Activated gamma-delta T cell (primary cell): ENCODE results near the gene HPDL.

Source experiments
- DNase-seq: peaks from one replicate; lab custom pipeline; 2025; lab: John Stamatoyannopoulos, UW

HPDL gene

DNA sequence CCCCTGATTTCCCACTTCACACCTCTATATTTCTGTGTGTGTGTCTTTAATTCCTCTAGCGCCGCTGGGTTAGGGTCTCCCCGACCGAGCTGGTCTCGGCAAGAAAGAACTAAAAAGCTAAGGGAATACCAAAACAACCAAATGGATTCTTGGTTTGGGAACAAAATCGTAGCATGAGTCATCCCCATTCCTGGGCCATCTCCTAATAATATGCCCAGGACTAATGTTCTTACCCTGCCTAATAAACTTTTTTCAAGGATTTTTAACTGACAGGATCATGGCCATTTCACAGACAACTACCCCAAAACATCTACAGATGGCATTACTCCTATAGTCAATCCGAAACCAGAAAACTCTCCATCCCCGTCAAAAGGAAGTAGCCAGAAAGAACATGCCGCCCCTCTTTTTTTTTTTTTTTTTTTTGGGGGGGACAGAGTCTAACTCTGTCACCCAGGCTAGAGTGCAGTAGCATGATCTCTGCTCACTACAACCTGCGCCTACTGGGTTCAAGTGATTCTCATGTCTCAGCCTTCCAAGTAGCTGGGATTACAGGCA is 4.1 kb upstream of the HPDL start:
- DNase-seq: no peak

DNA sequence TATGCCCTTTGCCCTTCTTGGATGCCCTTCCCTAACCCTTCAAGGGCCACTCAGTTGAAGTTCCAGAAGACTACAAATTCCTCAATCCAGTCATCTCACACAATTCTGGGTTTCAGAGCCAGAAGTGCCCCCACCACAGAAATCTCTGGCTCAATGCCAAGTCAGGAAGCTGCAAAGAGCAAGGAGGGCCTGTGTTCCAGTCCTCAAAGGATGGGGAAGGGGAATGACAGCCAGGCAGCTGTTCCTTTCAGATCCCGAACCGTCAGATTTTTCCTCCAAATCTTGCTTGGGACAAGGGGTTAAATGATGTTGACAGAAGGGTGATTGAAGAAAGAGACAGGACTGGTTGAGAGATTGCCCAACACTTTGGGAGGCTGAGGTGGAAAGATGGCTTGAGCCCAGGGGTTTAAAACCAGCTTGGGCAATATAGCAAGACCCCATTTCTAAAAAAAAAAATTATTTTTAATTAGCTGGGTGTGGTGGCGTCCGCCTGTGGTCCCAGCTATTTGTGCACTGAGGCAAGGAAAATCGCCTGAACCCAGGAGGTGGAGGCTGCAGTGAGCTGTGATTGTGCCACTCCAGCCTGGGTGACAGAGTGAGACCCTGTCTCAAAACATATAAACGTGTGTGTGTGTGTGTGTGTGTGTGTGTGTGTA is 716 bp upstream of the HPDL start:
- DNase-seq: no peak

DNA sequence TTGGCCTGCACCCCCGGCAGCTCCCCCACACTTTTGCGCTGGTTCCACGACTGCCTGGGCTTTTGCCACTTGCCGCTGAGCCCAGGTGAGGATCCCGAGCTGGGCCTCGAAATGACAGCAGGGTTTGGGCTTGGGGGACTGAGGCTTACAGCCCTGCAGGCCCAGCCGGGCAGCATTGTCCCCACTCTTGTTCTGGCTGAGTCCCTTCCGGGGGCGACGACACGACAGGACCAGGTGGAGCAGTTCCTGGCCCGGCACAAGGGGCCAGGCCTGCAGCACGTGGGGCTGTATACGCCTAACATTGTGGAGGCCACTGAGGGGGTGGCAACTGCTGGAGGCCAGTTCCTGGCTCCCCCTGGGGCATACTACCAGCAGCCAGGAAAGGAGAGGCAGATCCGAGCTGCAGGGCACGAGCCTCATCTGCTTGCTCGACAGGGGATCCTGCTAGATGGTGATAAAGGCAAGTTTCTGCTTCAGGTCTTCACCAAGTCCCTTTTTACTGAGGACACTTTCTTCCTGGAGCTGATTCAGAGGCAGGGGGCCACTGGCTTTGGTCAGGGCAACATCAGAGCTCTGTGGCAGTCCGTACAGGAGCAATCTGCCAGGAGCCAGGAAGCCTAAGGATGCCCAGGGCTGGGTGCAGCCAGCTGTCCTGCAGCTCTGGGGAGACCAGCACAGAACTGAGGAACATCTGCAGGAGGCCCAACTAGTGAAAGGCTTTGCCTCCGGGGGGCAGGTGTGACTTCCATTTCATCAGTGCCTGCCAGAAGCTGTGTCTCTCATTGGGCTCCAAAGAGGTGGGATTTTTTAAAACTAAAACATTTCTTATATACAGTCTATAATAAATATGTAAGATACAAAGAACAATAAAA is 1.2 kb downstream of the HPDL start:
- DNase-seq: no peak

DNA sequence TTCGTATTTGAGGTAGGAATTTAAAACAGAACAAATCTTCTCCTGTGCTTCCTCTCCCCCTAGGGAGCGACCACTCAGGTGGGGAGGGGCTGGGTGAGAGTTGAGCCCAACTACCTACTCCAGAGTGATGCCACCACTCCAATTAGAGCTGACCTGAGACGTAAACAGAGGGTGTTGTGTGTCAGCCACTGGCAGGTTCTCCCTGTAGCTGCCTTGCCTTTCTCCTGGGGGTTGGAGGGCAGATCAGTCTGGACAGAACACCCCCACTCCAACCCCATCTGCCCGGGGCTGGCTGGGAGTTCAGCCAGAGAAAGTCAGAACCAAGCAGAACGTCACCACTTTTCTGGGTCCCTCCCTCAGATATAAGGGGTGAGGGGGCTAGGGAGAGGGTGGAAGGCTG is 2.0 kb downstream of the HPDL start:
- no peak for DNase-seq

DNA sequence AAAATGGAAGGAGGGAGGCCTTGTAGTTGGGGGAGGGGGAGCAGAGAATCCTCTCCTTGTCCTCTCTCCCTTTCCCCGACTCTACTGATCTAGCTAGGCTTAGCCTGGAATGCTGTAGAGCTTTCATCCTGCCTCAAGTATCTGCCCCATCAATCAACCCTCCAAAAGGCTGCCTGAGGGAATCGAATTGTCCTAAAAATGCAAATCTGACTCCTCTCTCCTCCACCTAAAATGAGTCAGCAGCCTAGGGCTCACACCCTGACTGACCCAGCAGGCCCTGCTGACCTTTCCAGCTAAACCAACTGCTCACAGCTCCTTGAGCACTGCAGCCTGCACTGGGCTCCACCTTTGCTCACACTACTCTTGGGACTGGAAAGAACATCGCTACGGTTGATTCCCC is 2.8 kb downstream of the HPDL start:
- no peak for DNase-seq

DNA sequence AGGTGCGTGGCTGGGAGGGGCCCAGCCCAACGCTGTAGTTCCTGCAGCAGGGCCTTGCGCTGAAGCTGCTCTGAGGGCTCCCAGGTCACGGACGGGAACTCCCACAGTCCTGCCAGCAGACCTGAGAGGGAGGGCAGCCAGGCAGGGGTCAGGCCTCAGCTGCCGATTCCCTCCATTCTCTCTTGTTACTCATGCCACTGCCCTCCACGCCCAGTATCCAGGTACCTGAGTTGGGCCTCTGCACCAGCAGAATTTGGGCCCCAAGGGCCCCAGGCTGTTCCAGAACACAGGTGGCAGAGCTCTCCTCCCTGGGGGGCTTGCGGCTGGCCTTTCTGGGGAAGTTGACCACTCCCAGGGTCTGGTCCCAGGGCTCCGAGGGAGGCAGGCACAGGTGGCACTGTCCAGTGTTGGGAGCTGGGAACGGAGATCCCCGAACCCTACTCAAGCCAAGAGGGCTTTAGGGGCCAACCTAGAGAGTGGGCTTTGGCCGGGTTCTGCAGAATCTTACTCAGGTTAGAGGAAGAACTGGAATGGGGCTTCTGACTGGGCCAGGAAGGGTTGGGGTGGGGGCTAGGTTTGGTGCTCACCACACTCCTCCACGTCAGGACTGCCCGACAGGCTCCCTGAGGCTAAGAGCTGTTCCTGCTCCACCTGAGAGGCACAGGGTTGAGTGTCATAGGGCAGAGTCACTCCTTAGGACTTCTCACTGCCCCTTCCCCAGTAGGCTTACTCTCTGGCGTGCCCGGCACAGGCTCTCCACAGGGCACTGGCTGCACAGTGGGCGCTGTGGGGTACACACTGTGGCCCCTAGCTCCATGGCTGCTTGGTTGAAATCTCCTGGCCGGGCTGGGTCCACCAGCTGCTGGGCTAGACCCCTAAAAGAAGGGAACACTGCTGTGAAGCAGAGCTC is 5.0 kb downstream of the HPDL start:
- no peak for DNase-seq

DNA sequence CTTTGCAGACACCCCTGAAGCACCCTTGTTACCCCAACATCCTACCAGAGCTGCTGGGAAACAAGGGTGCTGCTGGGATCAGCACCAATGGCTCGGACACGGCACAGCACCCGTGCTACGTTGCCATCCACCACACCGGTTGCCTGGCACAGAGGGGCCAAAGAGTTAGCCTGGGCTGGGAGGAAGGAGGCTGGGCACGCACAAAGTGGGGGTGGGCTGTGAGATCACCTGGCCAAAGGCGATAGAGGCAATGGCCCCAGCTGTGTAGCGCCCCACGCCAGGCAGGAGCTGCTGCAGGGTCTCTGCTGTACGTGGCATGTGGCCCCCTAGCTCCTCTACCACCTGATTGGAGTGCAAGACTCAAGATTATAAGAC is 5.6 kb downstream of the HPDL start:
- DNase-seq: no peak

DNA sequence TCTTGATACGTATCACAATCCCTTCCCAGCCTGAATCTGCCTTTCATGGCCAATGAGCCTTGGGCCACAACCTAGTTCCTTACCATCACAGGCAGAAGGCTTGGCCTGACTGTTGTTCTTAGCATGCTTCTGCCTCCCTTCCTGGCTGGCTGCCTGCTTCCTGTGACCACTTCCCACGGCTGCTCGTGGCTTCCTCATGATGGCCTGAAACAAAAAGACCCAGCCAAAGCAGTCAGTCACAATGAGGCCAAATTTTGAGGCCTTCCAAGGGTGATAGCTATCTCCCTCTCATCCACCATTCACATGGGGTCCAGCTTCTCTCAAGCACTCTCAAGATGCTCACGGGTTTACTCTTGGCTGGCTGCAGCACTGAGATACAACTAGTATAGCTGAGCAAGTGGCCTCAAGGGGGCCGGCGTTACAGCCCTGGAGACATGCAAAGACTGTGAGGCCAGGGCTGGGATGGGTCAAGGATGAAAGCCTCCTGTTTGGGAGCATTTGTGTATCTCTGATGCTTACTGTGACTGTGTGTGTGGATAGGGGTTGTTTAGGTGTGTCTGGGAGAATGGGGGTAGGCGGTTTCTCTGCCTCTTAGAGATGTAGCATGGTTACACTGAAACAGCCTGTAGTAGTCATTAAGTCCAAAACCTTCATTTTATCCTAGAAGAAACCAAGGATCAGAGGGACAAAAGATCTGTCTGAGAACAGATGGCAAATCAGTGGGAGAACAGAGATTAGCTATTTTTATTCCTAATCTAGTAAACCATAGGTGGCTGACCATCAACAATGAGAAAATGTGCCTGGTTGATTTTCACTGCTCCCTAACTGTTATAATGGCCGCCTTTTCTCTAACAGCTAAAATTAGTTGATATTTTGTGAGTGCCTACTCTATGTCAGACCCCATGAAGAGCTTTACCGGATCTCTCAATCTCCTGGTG is 7.9 kb downstream of the HPDL start:
- DNase-seq: no peak

DNA sequence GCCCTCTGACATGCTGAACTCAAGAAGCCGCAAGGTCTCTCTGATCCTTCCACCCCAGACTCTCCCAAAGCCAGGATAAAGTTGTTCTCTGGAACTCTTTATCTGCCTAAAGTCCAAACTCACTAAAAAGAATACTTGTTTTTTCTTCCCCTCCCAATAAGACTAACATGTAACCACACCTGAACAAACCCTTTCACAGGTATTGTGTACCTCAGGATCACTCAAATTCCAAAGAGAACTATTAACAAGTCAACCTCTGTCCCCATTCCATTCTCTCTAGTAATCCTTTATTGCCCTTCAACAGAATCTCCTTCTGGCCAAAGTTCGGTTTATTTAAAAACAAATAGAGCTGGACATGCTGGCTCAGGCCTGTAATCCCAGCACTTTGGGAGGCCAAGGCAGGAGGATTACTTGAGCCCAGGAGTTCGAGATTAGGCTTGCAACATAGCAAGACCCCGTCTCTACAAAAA is 9.2 kb downstream of the HPDL start:
- no peak for DNase-seq

DNA sequence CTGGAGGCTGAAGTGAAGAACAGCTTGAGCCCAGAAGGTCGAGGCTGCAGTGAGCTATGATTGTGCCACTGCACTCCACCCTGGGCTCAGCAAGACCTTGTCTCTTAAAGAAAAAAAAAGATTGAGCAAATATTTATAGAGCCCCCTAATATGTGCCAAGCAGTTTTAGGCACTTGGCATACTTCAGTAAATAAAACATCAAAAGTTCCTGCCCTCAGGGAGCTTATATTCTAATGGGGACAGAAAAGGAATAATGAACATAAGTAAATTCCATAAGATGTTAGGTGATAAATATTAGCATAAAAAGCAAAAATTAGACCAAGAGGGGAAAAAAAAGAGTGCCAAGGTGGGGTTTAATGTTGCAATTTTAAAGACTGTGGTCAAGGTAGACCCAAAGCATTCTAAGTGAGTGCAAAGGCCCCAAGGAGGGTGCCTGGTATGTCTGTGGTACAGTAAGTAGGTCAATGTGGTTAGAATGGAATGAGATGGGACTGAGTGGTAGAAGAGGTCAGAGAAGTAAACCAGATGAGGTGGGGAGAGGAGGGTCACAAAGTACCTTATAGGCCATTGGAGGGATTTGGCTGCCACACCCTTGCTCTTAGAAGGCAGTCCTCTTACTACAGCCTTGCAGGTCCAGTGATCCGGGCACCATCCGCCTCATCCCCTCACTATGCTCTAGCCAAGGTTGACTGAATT is 11.1 kb downstream of the HPDL start:
- no peak for DNase-seq

DNA sequence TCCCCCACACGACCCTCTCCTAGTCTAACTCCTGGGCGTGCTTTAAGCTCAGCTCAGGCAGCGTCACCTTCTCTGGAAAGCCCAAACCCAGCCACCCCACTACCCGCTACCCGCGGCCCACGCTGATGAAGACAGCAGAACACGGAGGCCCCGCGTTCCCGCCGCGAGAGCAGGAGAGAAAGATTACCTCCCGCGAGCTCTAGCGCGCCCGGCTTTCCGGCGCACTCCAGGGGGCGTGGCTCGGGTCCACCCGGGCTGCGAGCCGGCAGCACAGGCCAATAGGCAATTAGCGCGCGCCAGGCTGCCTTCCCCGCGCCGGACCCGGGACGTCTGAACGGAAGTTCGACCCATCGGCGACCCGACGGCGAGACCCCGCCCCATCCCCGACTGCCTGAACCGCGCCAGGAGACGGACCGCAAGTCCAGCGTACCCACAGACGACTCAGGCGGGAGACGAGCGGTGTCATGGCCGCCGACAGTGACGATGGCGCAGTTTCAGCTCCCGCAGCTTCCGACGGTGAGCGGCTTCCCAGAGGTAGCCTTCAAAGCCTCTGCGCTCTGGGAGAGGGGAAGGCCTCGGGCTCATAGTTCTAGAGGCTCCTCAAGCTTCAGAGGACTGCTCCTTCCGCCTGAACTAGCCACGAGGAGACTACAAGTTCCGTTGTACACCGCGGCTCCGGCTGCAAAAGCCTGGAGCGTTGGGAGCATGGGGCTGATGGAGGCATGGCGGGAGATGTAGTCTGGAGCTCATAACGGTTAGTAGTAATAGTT is 13.3 kb downstream of the HPDL start, which contains the start of the genes MUTYH and TOE1:
MUTYH (minus strand) TSS at position 652 of the 770 bp plus-strand sequence. CDS start 5,935 bp downstream, outside the sequence.
TOE1 (plus strand) TSS at position 382 of the 770 bp plus-strand sequence; CDS start at position 465, 83 bp downstream.
- peak; percentile 82 for DNase-seq

DNA sequence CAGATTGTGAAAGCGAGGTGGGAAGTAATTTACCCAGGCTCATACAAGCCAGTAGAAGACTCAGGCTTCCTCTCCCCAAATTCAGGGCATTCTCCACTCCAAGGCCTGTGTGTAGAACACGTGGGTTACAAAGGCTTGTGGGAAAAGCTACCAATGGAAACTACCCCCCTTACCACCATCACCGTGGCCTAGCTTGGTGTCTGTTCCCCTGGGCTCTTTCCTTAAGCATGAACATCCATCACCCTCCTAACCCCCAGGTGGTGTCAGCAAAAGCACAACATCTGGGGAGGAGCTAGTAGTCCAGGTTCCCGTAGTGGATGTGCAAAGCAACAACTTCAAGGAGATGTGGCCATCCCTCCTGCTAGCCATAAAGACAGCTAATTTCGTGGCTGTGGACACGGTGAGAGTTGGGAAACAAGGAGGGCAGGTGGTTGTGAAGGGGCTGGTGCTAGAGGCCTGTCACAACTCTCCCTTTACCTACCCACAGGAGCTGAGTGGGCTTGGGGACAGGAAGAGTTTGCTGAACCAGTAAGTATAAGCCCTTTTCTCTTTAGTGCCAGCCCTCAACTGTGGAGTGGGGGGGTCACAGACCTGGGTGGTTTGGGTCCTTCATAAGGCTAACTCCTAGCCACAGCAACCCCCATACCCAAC is 14.2 kb downstream of the HPDL start:
- no peak for DNase-seq

DNA sequence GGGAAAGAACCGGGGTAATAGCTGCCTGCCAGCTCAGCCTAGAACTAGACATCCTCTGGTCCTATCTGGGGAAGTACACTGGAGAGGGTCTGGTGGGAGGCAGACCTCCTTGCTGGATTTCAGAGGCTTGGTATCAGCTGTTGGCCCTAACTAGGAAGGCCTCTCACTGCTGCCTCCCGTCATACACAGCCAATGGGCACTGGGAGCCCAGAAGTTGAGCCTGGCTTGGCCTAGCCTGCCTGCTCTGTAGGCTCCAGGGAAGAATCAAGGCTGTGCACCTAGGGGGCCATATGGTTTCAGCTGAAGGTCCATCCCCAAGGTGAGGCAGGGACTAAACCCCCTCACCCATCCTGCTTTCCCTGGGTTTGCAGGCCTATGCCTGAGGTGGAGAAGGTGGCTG is 17.8 kb downstream of the HPDL start:
- no peak for DNase-seq

DNA sequence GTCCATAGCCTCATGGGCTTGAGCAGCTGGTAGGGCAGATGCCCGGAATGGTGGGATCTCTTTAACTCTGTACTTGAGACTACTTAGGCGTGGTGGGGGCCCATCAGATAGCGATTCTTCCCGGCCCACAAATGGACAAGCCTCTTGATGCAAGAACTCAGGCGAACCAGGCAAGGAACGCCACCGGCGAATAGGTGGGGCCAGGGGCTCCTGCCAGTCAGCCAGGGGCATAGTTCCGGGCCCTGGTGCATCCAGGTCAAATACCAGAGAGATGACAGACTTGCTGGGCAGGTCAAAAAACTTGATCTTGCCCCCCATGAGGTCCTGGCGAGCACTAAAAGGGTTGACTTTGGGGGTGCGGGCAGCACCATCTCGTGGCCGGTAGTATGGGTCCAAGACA is 18.3 kb downstream of the HPDL start:
- no peak for DNase-seq

DNA sequence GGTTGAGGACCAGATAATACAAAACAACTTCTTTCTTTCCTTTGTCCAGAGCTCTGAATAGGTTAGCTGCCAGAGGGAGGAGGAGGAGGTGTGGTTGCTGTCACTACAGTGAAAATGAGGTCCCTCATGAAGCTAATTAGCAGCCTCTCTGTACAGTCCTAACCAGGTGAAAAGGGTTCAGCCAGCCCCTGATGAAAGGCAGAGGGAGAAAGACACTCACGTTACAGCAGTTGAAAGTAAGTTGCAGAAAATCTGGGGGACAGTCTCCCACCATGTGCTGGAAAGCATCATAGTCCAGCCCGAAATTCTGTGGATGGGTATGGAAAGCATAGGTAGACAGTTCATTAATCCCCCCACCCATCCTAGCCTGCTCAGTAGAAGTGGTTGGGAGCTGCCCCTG is 19.8 kb downstream of the HPDL start:
- no peak for DNase-seq

DNA sequence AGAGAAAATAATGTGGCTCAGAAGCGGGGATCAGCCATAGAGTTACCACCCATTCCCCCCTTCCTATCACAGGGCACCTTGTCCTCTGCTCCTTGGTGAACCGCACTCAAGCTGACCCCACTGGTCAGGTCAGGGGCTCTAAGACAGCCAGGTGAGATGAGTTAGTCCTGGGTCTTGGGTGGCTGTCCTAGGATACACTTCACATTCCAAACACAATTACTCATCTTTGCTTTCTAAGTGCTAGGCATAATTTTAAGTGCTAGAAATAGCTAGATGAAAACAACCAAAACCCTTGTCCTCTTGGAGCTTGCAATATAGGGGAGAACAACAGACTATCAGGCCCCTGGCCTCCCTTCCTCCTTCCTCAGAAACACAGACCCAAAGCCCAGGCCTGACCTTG is 21.3 kb downstream of the HPDL start:
- no peak for DNase-seq

DNA sequence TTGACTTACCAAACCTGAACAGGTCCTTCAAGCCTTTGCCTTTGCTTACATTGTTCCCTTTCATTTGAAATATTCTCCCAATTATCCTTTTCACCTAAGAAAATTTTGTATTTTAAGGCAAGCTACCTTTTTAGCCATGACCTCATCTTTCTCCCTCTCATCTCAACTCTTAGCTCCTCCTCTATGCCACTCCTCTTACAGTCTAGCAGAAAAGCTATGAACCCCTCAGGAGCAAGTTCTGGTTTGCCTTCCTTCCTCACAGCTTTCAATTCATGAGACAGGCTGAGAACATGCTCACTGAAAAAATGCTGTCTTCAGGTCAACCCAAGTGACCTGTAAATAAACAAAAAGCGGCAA is 21.9 kb downstream of the HPDL start:
- DNase-seq: no peak

DNA sequence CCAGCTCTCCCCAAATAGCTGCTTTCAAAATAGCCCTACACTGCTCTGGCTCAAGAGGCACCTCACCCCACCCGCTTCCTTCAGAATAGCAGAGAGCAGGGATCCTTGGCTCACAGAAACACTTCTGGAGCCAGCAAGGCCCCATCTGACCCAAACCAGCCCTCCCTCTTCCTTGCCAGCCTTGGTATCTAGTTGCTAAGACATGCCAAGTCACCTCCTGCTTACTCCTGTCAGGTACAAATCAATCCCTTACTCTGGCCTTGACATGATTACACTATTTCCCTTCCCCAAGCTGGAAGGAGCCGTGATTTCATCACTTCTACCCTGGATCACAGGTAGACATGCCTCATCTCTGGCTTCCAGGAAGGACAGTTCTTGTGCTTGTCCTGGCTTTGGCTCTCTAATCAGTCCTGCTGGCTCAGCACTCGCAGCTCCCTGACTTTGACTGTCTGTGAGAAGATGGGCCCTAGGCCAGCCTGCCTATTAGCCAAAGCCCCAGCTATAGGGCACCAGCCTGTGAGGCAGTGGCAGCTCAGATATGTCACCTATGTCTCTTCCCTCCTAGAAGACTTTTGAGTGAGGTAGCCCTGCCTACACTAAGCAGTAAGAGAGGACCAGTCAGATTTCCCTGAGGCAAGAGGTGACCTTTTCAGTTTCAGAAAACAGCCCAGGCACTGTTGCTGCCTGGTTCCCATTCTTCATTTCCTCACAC is 22.4 kb downstream of the HPDL start:
- DNase-seq: no peak
